Mesothelial cell of epicardium (in vitro differentiated cells): ENCODE measurements around the gene PROZ. TPM values are rescaled to one million over a fixed set of nuclear protein-coding genes. Genes with fewer than 3 reads are reported as not detected.
"Not testable (repeated sequence)": the region's sequence is repeated elsewhere in the genome, so short reads cannot be mapped to it uniquely, and the experiment has no call there.

Experiments
- DNase-seq, 2 experiments: peaks; one replicate each; pipeline ENCODE4 v3.0.0; 2021; ENCODE audit warnings: low spot score in 2 of 2; ENCODE audit not compliant: unreplicated experiment in 2 of 2
- H3K27ac Mint-ChIP-seq: 2 replicates; pipeline ENCODE4 v1.8.0; 2021; ENCODE audit warnings: mixed read lengths
- H3K27me3 Mint-ChIP-seq: 2 replicates; pipeline ENCODE4 v1.8.0; 2021; ENCODE audit warnings: low read depth, mixed read lengths
- H3K36me3 Mint-ChIP-seq: 2 replicates; pipeline ENCODE4 v1.8.0; 2021; ENCODE audit warnings: mixed read lengths
- H3K4me1 Mint-ChIP-seq: 2 replicates; pipeline ENCODE4 v1.8.0; 2021; ENCODE audit warnings: mixed read lengths
- H3K4me3 Mint-ChIP-seq: 2 replicates; pipeline ENCODE4 v1.8.0; 2021; ENCODE audit warnings: mild to moderate bottlenecking, moderate library complexity, mixed read lengths
- H3K9me3 Mint-ChIP-seq: 2 replicates; pipeline ENCODE4 v1.8.0; 2021; ENCODE audit warnings: mixed read lengths
- total RNA-seq: library from RNA; stranded (reverse); gene quantifications from 3 replicates; pipeline ENCODE4 v1.2.1, GENCODE V29; 2021
- TF ChIP-seq, protein P1 (sequence below): fragments of 200-600 bp; sonication (generic); IDR thresholded peaks from one replicate; pipeline ENCODE4 v1.5.0; 2021; ENCODE audit warnings: antibody characterized with exemption; ENCODE audit not compliant: unreplicated experiment

The PROZ gene
- total RNA-seq, 1 donor from 2014 or later: not detected

DNA sequence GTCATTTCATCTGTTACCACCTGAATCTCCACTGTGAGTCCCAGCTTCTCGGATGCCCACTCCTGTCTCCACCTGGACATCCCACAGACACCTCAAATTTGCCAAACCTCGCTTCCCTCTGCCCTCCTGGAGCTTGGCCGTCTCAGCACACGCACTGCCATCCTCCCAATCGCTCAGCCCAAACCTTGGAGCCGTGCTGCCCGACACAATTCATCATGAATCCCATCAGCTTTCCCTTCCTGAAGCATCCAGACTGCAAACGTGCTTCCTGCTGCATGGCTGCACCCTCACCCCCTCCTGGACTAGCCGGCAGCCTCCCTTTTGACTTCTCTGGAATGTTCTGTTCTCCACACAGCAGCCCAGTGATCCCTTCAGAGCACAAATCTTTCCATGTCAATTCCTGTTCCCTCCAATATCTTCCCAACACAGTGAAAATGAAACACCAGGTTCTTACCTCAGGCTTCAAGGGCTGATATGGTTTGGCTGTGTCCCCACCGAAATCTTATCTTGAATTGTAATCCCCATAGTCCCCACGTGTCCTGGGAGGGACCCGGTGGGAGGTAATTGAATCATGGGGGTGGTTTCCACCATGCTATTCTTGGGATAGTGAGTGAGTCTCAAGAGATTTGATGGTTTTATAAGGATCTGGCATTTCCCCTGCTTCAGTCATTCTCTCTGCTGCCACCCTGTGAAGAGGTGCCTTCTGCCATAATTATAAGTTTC, 1.1 kb upstream of the PROZ start:
- no peak overlapping the region for H3K27ac Mint-ChIP-seq
- no peak overlapping the region for H3K4me3 Mint-ChIP-seq
- DNase-seq: no peak
- peaks cover 5% of the 10 kb centered on the region for H3K9me3 Mint-ChIP-seq
- H3K36me3 Mint-ChIP-seq: no peaks in the 10 kb centered on the region
- peaks cover 10% of the 10 kb centered on the region for H3K4me1 Mint-ChIP-seq
- peaks cover 24% of the 10 kb centered on the region for H3K27me3 Mint-ChIP-seq
- TF ChIP-seq, protein P1, sequence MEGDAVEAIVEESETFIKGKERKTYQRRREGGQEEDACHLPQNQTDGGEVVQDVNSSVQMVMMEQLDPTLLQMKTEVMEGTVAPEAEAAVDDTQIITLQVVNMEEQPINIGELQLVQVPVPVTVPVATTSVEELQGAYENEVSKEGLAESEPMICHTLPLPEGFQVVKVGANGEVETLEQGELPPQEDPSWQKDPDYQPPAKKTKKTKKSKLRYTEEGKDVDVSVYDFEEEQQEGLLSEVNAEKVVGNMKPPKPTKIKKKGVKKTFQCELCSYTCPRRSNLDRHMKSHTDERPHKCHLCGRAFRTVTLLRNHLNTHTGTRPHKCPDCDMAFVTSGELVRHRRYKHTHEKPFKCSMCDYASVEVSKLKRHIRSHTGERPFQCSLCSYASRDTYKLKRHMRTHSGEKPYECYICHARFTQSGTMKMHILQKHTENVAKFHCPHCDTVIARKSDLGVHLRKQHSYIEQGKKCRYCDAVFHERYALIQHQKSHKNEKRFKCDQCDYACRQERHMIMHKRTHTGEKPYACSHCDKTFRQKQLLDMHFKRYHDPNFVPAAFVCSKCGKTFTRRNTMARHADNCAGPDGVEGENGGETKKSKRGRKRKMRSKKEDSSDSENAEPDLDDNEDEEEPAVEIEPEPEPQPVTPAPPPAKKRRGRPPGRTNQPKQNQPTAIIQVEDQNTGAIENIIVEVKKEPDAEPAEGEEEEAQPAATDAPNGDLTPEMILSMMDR: no peak

DNA sequence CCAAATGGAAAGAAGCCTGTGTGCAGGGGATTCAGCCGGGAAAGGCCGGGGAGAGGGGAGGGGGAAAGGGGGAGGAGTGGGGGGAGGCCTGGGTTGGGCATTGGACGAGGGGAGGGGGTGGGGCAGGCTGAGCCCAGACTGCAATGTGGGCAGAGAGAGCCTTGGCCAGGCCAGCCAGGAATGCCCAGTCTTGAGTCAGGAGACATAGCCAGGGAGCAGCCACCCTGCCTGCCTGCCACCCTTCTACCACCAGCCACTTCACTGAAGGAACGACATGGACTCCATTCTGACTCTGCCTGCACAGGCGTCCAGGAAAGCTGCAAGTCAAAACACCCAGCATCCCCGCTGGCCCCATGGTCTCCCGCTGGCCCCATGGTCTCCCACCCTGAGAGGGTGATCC, 498 bp downstream of the PROZ start:
- Mint-ChIP-seq H3K4me3 (no peak overlapping the region), H3K9me3 (peaks cover 5% of the 10 kb centered on the region), H3K27me3 (peaks cover 30% of the 10 kb centered on the region), H3K27ac (no peak overlapping the region), H3K36me3 (no peaks in the 10 kb centered on the region), H3K4me1 (peaks cover 7% of the 10 kb centered on the region)
- no peak for DNase-seq
- TF ChIP-seq, protein P1: no peak

DNA sequence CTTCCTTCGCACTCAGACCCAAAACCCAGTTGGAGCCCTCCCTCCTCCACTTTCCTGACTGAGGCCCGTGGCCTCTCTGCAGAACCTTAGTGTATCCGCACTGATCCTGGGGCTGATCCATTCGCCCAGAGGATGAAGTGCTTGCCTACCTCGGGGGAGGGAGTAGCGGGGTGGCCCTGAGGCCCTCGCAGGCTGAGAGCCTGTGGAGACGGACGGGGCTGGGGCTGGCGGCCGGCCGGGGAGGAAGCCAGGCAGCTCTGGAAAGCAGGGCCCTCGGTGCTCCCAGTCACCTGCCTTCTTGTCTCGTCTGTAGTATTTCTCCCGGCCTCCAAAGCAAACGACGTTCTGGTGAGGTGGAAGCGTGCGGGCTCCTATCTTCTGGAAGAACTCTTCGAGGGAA, 1.3 kb downstream of the PROZ start:
- Mint-ChIP-seq H3K27ac (no peak overlapping the region), H3K4me1 (peaks cover 7% of the 10 kb centered on the region), H3K9me3 (peaks cover 5% of the 10 kb centered on the region), H3K27me3 (peaks cover 37% of the 10 kb centered on the region), H3K4me3 (no peak overlapping the region), H3K36me3 (no peaks in the 10 kb centered on the region)
- DNase-seq: no peak
- TF ChIP-seq, protein P1: no peak

DNA sequence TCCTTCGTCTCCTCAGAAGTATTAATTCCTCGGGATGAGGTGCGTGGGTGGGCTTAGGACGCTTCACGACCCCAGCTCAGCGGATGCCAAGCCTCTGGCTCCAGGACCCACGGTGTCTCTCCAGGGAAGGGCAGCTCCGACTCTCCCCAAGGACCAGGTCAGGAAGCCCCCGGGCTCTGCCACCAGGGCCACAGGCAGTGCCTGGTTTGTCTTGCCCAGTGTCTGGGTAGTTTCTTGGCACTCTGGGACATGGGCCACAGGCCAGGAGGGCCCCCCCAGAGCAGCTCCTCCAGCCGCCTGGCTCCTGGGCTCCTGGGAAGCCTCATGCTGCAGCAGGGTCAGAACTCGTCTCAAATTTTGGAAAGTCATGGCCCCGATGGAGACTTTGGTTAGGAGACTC, 2.5 kb downstream of the PROZ start:
- Mint-ChIP-seq H3K36me3 (no peaks in the 10 kb centered on the region), H3K27ac (no peak overlapping the region)
- no peak for DNase-seq

DNA sequence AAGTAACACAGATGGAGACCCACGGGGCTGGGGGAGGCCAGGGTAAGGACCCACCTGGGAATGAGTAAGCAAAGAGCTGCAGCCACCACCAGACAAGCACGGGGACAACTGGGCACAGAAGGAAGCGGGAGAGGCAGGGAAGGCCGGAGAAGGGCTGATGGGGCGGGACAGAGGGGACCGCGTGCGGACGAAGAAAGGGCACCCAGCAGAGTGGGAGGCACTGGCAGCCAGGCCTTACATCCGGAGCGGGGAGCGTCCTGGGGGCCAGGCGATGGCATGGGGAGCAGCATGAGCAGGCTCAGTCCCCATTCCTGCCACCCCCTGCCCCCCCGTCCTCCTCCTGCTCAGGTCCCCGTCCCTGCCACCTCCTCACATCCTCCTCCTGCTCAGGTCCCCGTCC, 3.0 kb downstream of the PROZ start:
- DNase-seq: no peak
- peaks cover 3% of the 10 kb centered on the region for H3K36me3 Mint-ChIP-seq
- H3K4me3 Mint-ChIP-seq: no peak overlapping the region
- H3K9me3 Mint-ChIP-seq: no peaks in the 10 kb centered on the region
- no peak overlapping the region for H3K27ac Mint-ChIP-seq
- H3K4me1 Mint-ChIP-seq: peaks cover 5% of the 10 kb centered on the region
- H3K27me3 Mint-ChIP-seq: peaks cover 37% of the 10 kb centered on the region
- TF ChIP-seq, protein P1: no peak

More for the DNA sequence above, 2.5 kb downstream of the PROZ start:
- Mint-ChIP-seq H3K4me3 (no peak overlapping the region), H3K27me3 (peaks cover 37% of the 10 kb centered on the region), H3K4me1 (peaks cover 5% of the 10 kb centered on the region), H3K9me3 (no peaks in the 10 kb centered on the region)
- TF ChIP-seq, protein P1: no peak

DNA sequence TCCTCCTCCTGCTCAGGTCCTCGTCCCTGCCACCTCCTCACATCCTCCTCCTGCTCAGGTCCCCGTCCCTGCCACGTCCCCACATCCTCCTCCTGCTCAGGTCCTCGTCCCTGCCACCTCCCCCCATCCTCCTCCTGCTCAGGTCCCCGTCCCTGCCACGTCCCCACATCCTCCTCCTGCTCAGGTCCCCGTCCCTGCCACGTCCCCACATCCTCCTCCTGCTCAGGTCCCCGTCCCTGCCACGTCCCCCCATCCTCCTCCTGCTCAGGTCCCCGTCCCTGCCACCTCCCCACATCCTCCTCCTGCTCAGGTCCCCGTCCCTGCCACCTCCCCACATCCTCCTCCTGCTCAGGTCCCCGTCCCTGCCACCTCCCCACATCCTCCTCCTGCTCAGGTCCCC, 3.5 kb downstream of the PROZ start:
- H3K36me3 Mint-ChIP-seq, H3K4me1 Mint-ChIP-seq, H3K9me3 Mint-ChIP-seq, H3K4me3 Mint-ChIP-seq, DNase-seq, H3K27ac Mint-ChIP-seq: not testable (repeated sequence)
- peaks cover 37% of the 10 kb centered on the region for H3K27me3 Mint-ChIP-seq
